ENCODE results near the gene IKBIP. TPM values are rescaled to one million over a fixed set of nuclear protein-coding genes. Genes with fewer than 3 reads are reported as not detected.

IKBIP gene
- 12.0 TPM in 2 replicates for total RNA-seq
- 13.7 TPM for total RNA-seq (2013)
- 1.7 and 3.1 TPM in 2 replicates for polyA plus RNA-seq
- 2.7 and 5.1 TPM in 2 replicates for polyA minus RNA-seq

- intact Hi-C loops (cut with micrococcal nuclease), result loop anchor here (1.0 to 2.0 kb wide), 9 partner anchors 9 to 1738 kb away; partner anchors contain the start of genes BLTP3B, NEDD1 and SLC25A3
- Histone ChIP-seq H4K20me1 (ENCODE audit: control insufficient read depth, insufficient read depth, low read length, poor library complexity, severe bottlenecking) (no peaks in the 10 kb centered on the region), H3K4me3 (ENCODE audit: control extremely low read depth in 1 of 5, extremely low read depth in 1 of 5, insufficient read depth in 1 of 5, low read depth in 2 of 5, low read length in 4 of 5) (peak within 1 kb of the TSS; percentile 84 to 99 (median 92)), H2AFZ (ENCODE audit: insufficient read depth, low read depth, low read length, poor library complexity, severe bottlenecking) (peak within 1 kb of the TSS; percentile 95), H3K9me3 (ENCODE audit: control extremely low read depth in 1 of 3, control insufficient read depth in 2 of 3, insufficient read depth in 1 of 3, low read length in 2 of 3) (no peaks in the 10 kb centered on the region), H3K4me2 (replicated peaks; ENCODE audit: low read depth, low read length, poor library complexity, severe bottlenecking) (peak within 1 kb of the TSS; percentile 95), H3K27ac (ENCODE audit: low read length in 2 of 2) (peak within 1 kb of the TSS; percentile 77 to 84), H3K27me3 (replicated peaks in 1 of 4; ENCODE audit: control extremely low read depth in 1 of 4, control insufficient read depth in 3 of 4, insufficient read depth in 4 of 4, low read length in 3 of 4) (no peaks in the 10 kb centered on the region), H3K79me2 (ENCODE audit: control insufficient read depth, insufficient read depth, low read length) (peaks cover 65% of the 10 kb centered on the region), H3K4me1 (ENCODE audit: control insufficient read depth in 2 of 2, insufficient read depth in 2 of 2, low read length in 2 of 2) (peaks cover 13 to 14% of the 10 kb centered on the region in 2 donors), H3K9ac (ENCODE audit: low read length) (peak within 1 kb of the TSS; percentile 89), H3K36me3 (replicated peaks in 1 of 2; ENCODE audit: control extremely low read depth in 1 of 2, control insufficient read depth in 1 of 2, extremely low read depth in 1 of 2, insufficient read depth in 2 of 2, low read length in 1 of 2) (peaks cover 7 to 10% of the 10 kb centered on the region in 2 experiments)
- Mint-ChIP-seq H3K9me3 (ENCODE audit: insufficient read depth) (no peaks in the 10 kb centered on the region), H3K27me3 (no peaks in the 10 kb centered on the region), H3K4me1 (peaks cover 23% of the 10 kb centered on the region), H3K27ac (peak within 1 kb of the TSS; percentile 98), H3K4me3 (peak within 1 kb of the TSS; percentile 96)
- ATAC-seq (ENCODE audit: low read depth), result peak; percentile 88
- POLR2A ChIA-PET, result interaction anchor here (0.6 to 3.2 kb wide), 5 partner anchors 32 to 130 kb away, joined by 3 to 21 read pairs (median 3); partner anchors contain the start of genes SLC25A3 and TMPO
- CTCF ChIA-PET, result interaction anchor here (1.1 to 4.9 kb wide), 5 partner anchors 18 to 78 kb away, joined by 3 to 29 read pairs (median 5); partner anchors contain the start of gene SLC25A3
- peak; percentile 1 for TF ChIP-seq CTCF (IDR thresholded peaks at IDR 0.05)
- no peak for TF ChIP-seq EZH2 (IDR thresholded peaks at IDR 0.05; ENCODE audit: borderline replicate concordance, insufficient read depth, low read depth, low read length, poor library complexity, severe bottlenecking)
- under 1% methylated on average over 91 of the region's 91 CpGs for WGBS (ENCODE audit: insufficient coverage)
- DNase-seq, result peak; percentile 98
These were observed at the start of gene IKBIP, which contains the start of gene APAF1 for GRCh38 chr12:98644712-98645571. Gene IKBIP, minus strand, starts transcription at chr12:98644788. Its CDS starts 87 bp downstream, at chr12:98644701. Gene APAF1, plus strand, starts transcription at chr12:98645290. Its CDS starts 3,070 bp downstream, at chr12:98648360.

DNA sequence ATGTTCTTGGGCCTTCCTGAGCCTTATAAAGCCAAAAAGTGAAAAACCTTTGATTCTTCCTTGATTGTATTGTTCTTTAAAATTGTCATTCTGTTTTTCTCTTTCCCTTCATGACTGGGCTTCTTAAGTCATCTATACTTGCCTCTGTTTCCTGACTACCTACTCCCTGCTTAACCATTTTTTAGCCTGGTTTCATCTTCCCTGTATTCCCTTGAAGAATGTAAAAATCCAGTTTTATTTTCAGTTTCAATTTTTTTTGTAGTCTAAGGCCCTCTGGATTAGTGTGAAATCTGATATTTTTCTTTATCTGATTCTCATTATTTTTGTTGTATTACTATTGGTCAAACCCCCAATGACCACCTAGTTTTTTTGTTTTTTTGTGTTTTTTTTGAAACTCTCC lies 46.8 kb upstream of the IKBIP start:
- no peak for TF ChIP-seq EZH2 (IDR thresholded peaks at IDR 0.05; ENCODE audit: borderline replicate concordance, insufficient read depth, low read depth, low read length, poor library complexity, severe bottlenecking)
- no peak for TF ChIP-seq CTCF (IDR thresholded peaks at IDR 0.05)
- H3K9me3 ChIP-seq (ENCODE audit: control extremely low read depth in 1 of 3, control insufficient read depth in 2 of 3, insufficient read depth in 1 of 3, low read length in 2 of 3), result no peaks in the 10 kb centered on the region
- Mint-ChIP-seq H3K27ac (no peak overlapping the region), H3K27me3 (no peaks in the 10 kb centered on the region), H3K9me3 (ENCODE audit: insufficient read depth) (no peaks in the 10 kb centered on the region), H3K4me3 (no peak overlapping the region), H3K4me1 (peaks cover 2% of the 10 kb centered on the region)
- no peaks in the 10 kb centered on the region for H3K4me1 ChIP-seq (ENCODE audit: control insufficient read depth in 2 of 2, insufficient read depth in 2 of 2, low read length in 2 of 2)
- CTCF ChIA-PET, result no interaction called here
- H3K36me3 ChIP-seq (replicated peaks in 1 of 2; ENCODE audit: control extremely low read depth in 1 of 2, control insufficient read depth in 1 of 2, extremely low read depth in 1 of 2, insufficient read depth in 2 of 2, low read length in 1 of 2), result peaks cover 4 to 49% of the 10 kb centered on the region in 2 experiments
- H3K79me2 ChIP-seq (ENCODE audit: control insufficient read depth, insufficient read depth, low read length), result no peaks in the 10 kb centered on the region
- POLR2A ChIA-PET, result no interaction called here
- H3K27me3 ChIP-seq (replicated peaks in 1 of 4; ENCODE audit: control extremely low read depth in 1 of 4, control insufficient read depth in 3 of 4, insufficient read depth in 4 of 4, low read length in 3 of 4), result no peaks in the 10 kb centered on the region
- H3K9ac ChIP-seq (ENCODE audit: low read length), result no peak overlapping the region
- intact Hi-C loops (cut with micrococcal nuclease), result no loop called here
- H3K4me2 ChIP-seq (replicated peaks; ENCODE audit: low read depth, low read length, poor library complexity, severe bottlenecking), result no peak overlapping the region
- DNase-seq (no peak), ATAC-seq (ENCODE audit: low read depth) (no peak)
- H4K20me1 ChIP-seq (ENCODE audit: control insufficient read depth, insufficient read depth, low read length, poor library complexity, severe bottlenecking), result no peaks in the 10 kb centered on the region
- H2AFZ ChIP-seq (ENCODE audit: insufficient read depth, low read depth, low read length, poor library complexity, severe bottlenecking), result no peak overlapping the region
- H3K4me3 ChIP-seq (ENCODE audit: control extremely low read depth in 1 of 5, extremely low read depth in 1 of 5, insufficient read depth in 1 of 5, low read depth in 2 of 5, low read length in 4 of 5), result no peak overlapping the region
- H3K27ac ChIP-seq (ENCODE audit: low read length in 2 of 2), result no peak overlapping the region

Measured in B cell (primary cell).